B cell (primary cell): ENCODE measurements around the gene TAF8. TPM values are rescaled to one million over a fixed set of nuclear protein-coding genes. Genes with fewer than 3 reads are reported as not detected.

ENCODE experiments used
- ATAC-seq: fragments of 200-7000 bp; cut with Tn5 transposase; one replicate; pipeline ENCODE4 v1.10.0; 2021; ENCODE audit warnings: low read depth, mild to moderate bottlenecking, moderate number of reproducible peaks, moderate library complexity
- CTCF ChIA-PET: fragments of 350-600 bp; sonication (Branson Sonifier 250); formaldehyde crosslinking; loops from one replicate; lab custom pipeline; 2021; ENCODE audit warnings: antibody characterized with exemption, inconsistent platforms; lab: Charles Lee
- POLR2A ChIA-PET: fragments of 350-600 bp; sonication (Branson Sonifier 250); formaldehyde crosslinking; loops from one replicate; lab custom pipeline; 2021; ENCODE audit warnings: antibody characterized with exemption; lab: Charles Lee
- DNase-seq: peaks from one replicate; pipeline ENCODE4 v3.0.0; 2013
- H2AFZ ChIP-seq: 2 replicates; pipeline ENCODE4 v1.6.1; 2012; ENCODE audit warnings: mild to moderate bottlenecking, low read depth, low read length; ENCODE audit not compliant: insufficient read depth, poor library complexity, severe bottlenecking
- H3K27ac ChIP-seq, 2 donors: 1 replicate in 1 of 2; 2 replicates in 1 of 2; pipeline ENCODE4 v1.5.1; 2012 to 2013; ENCODE audit warnings: low read length in 2 of 2, mild to moderate bottlenecking in 2 of 2, moderate library complexity in 1 of 2
- H3K27me3 ChIP-seq, 4 experiments: fragments of 200-600 bp in 1 of 4; sonication (generic) in 1 of 4; replicated peaks in 1 of 4; 1 replicate in 2 of 4; 2 replicates in 2 of 4; pipeline versions ENCODE4 v1.6.1 to v1.7.0; 2013 to 2016; ENCODE audit warnings: low read length in 3 of 4, mild to moderate bottlenecking in 2 of 4, mixed read lengths in 1 of 4, moderate library complexity in 1 of 4; ENCODE audit not compliant: insufficient read depth in 4 of 4, control insufficient read depth in 3 of 4; ENCODE audit errors: control extremely low read depth in 1 of 4
- H3K36me3 ChIP-seq, 2 experiments: replicated peaks in 1 of 2; 1 replicate in 1 of 2; 2 replicates in 1 of 2; pipeline versions ENCODE4 v1.6.1 to v1.7.1; 2013; ENCODE audit warnings: low read length in 1 of 2; ENCODE audit not compliant: insufficient read depth in 2 of 2, control insufficient read depth in 1 of 2; ENCODE audit errors: control extremely low read depth in 1 of 2, extremely low read depth in 1 of 2
- H3K4me1 ChIP-seq, 2 donors: fragments of 200-600 bp in 1 of 2; sonication (generic) in 1 of 2; 1 replicate in 1 of 2; 2 replicates in 1 of 2; pipeline versions ENCODE4 v1.5.1 to v1.6.1; 2013 to 2017; ENCODE audit warnings: low read length in 2 of 2; ENCODE audit not compliant: control insufficient read depth in 2 of 2, insufficient read depth in 2 of 2
- H3K4me2 ChIP-seq: replicated peaks from 2 replicates; pipeline ENCODE3; 2012; ENCODE audit warnings: mild to moderate bottlenecking, low read depth, low read length; ENCODE audit not compliant: poor library complexity, severe bottlenecking
- H3K4me3 ChIP-seq, 5 experiments: fragments of 200-600 bp in 1 of 5; sonication (generic) in 1 of 5; 1 replicate in 3 of 5; 2 replicates in 2 of 5; pipeline versions ENCODE4 v1.5.1 to v1.7.0; 2011 to 2016; ENCODE audit warnings: low read length in 4 of 5, mild to moderate bottlenecking in 4 of 5, low read depth in 2 of 5, control low read depth in 1 of 5, moderate library complexity in 1 of 5; ENCODE audit not compliant: insufficient read depth in 1 of 5; ENCODE audit errors: control extremely low read depth in 1 of 5, extremely low read depth in 1 of 5
- H3K79me2 ChIP-seq: fragments of 200-600 bp; sonication (generic); one replicate; pipeline ENCODE4 v1.6.0; 2016; ENCODE audit warnings: low read length; ENCODE audit not compliant: control insufficient read depth, insufficient read depth
- H3K9ac ChIP-seq: fragments of 200-600 bp; sonication (generic); 2 replicates; pipeline ENCODE4 v1.6.1; 2017; ENCODE audit warnings: mild to moderate bottlenecking, low read length, moderate library complexity
- H3K9me3 ChIP-seq, 3 donors: one replicate each; pipeline versions ENCODE4 v1.6.1 to v1.7.1; 2013; ENCODE audit warnings: low read length in 2 of 3; ENCODE audit not compliant: control insufficient read depth in 2 of 3, insufficient read depth in 1 of 3; ENCODE audit errors: control extremely low read depth in 1 of 3
- H4K20me1 ChIP-seq: 2 replicates; pipeline ENCODE4 v1.6.0; 2012; ENCODE audit warnings: mild to moderate bottlenecking, low read length; ENCODE audit not compliant: insufficient read depth, control insufficient read depth, poor library complexity, severe bottlenecking
- H3K27ac Mint-ChIP-seq: one replicate; pipeline ENCODE4 v1.8.0; 2021; ENCODE audit warnings: mixed read lengths
- H3K27me3 Mint-ChIP-seq: one replicate; pipeline ENCODE4 v1.8.0; 2021; ENCODE audit warnings: mixed read lengths
- H3K4me1 Mint-ChIP-seq: one replicate; pipeline ENCODE4 v1.8.0; 2021; ENCODE audit warnings: mixed read lengths
- H3K4me3 Mint-ChIP-seq: one replicate; pipeline ENCODE4 v1.8.0; 2021; ENCODE audit warnings: mixed read lengths
- H3K9me3 Mint-ChIP-seq: one replicate; pipeline ENCODE4 v1.8.0; 2022; ENCODE audit warnings: mixed read lengths; ENCODE audit not compliant: insufficient read depth
- EZH2 ChIP-seq: IDR thresholded peaks from 2 replicates; pipeline ENCODE4 v1.6.1; 2012; ENCODE audit warnings: borderline replicate concordance, low read depth, mild to moderate bottlenecking, moderate library complexity, low read length; ENCODE audit not compliant: insufficient read depth, poor library complexity, severe bottlenecking
- WGBS: methylation state at CpG from one replicate; pipeline ENCODE4 v1.1.5; 2013; ENCODE audit warnings: missing lambda C conversion rate; ENCODE audit not compliant: insufficient coverage; 5-methylcytosine and 5-hydroxymethylcytosine counted together
- intact Hi-C: fragments of 100-400 bp; cut with micrococcal nuclease; formaldehyde crosslinking; loops from one replicate; pipeline ENCODE4 v1.10.0; 2022
- polyA plus RNA-seq: library from polyadenylated mRNA; depleted of rRNA; stranded (reverse); fragments of >200 nt; gene quantifications from 2 replicates; pipeline ENCODE4 v1.2.3, GENCODE V29; 2012
- total RNA-seq, 2 donors: library from RNA; stranded (reverse); fragments of 120-200 nt in 1 of 2; gene quantifications; 1 replicate in 1 of 2; 2 replicates in 1 of 2; pipeline versions ENCODE4 v1.2.3 to v1.2.4, GENCODE V29; 2013 to 2022
- TF ChIP-seq, protein P1 (sequence below): fragments of 200-600 bp; IDR thresholded peaks from one replicate; pipeline ENCODE4 v1.8.0; 2022; ENCODE audit warnings: antibody characterized with exemption, mild to moderate bottlenecking

The TAF8 gene
- total and polyA plus RNA-seq, 2 donors (not counting 1 experiment from before 2014, with no cell fraction given) = 30.6 to 67.0 TPM

- peaks cover 8% of the 10 kb centered on the region for H3K4me1 Mint-ChIP-seq
- TF ChIP-seq, protein P1, sequence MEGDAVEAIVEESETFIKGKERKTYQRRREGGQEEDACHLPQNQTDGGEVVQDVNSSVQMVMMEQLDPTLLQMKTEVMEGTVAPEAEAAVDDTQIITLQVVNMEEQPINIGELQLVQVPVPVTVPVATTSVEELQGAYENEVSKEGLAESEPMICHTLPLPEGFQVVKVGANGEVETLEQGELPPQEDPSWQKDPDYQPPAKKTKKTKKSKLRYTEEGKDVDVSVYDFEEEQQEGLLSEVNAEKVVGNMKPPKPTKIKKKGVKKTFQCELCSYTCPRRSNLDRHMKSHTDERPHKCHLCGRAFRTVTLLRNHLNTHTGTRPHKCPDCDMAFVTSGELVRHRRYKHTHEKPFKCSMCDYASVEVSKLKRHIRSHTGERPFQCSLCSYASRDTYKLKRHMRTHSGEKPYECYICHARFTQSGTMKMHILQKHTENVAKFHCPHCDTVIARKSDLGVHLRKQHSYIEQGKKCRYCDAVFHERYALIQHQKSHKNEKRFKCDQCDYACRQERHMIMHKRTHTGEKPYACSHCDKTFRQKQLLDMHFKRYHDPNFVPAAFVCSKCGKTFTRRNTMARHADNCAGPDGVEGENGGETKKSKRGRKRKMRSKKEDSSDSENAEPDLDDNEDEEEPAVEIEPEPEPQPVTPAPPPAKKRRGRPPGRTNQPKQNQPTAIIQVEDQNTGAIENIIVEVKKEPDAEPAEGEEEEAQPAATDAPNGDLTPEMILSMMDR = no peak
- no peak for TF ChIP-seq EZH2
- no peak overlapping the region for H3K4me3 ChIP-seq
- H3K4me3 Mint-ChIP-seq = peak overlapping the region; percentile 49
- H4K20me1 ChIP-seq = no peaks in the 10 kb centered on the region
- ATAC-seq = no peak
- H3K4me2 ChIP-seq = no peak overlapping the region
- no peak overlapping the region for H3K27ac Mint-ChIP-seq
- no peak overlapping the region for H3K27ac ChIP-seq
- peaks cover 0 to 25% (median 2%) of the 10 kb centered on the region in 4 experiments for H3K27me3 ChIP-seq
- H2AFZ ChIP-seq = no peak overlapping the region
- H3K79me2 ChIP-seq = no peaks in the 10 kb centered on the region
- no peak overlapping the region for H3K9ac ChIP-seq
- intact Hi-C loops = no loop called here
- H3K9me3 ChIP-seq = peaks cover 0 to 9% (median 7%) of the 10 kb centered on the region in 3 donors
- H3K9me3 Mint-ChIP-seq = no peaks in the 10 kb centered on the region
- 86% methylated on average over 17 of the region's 19 CpGs for WGBS
- H3K4me1 ChIP-seq = peaks cover 6 to 11% of the 10 kb centered on the region in 2 donors
- peaks cover 21% of the 10 kb centered on the region for H3K27me3 Mint-ChIP-seq
- H3K36me3 ChIP-seq = no peaks in the 10 kb centered on the region
- POLR2A ChIA-PET = no interaction called here
- CTCF ChIA-PET = no interaction called here
- no peak for DNase-seq
Measured at GRCh38 chr6:42106112-42107023, 56.0 kb downstream of the TAF8 start.

GRCh38 chr6:42108071-42108470 lies 57.7 kb downstream of the TAF8 start:
- Histone ChIP-seq H4K20me1 (no peaks in the 10 kb centered on the region), H3K36me3 (no peaks in the 10 kb centered on the region), H3K4me3 (no peak overlapping the region), H3K4me2 (no peak overlapping the region), H3K4me1 (peaks cover 6 to 11% of the 10 kb centered on the region in 2 donors), H3K79me2 (no peaks in the 10 kb centered on the region), H3K9me3 (peaks cover 0 to 9% (median 7%) of the 10 kb centered on the region in 3 donors), H3K27me3 (peaks cover 0 to 23% (median 2%) of the 10 kb centered on the region in 4 experiments), H2AFZ (no peak overlapping the region), H3K27ac (no peak overlapping the region), H3K9ac (no peak overlapping the region)
- DNase-seq (no peak), ATAC-seq (no peak)
- ChIA-PET POLR2A (no interaction called here), CTCF (interaction anchor here (0.6 kb wide), 1 partner anchor 63 kb away, joined by 3 read pairs; no protein-coding TSS in a partner anchor)
- Mint-ChIP-seq H3K27me3 (peaks cover 26% of the 10 kb centered on the region), H3K4me1 (peaks cover 8% of the 10 kb centered on the region), H3K4me3 (no peak overlapping the region), H3K9me3 (no peaks in the 10 kb centered on the region), H3K27ac (no peak overlapping the region)
- intact Hi-C loops = no loop called here
- TF ChIP-seq EZH2 = no peak
- TF ChIP-seq, protein P1 = no peak
- WGBS = 90% methylated on average over 2 of the region's 2 CpGs
